GM18508 (cell line): ENCODE data around the gene GPN1.
"Not testable (repeated sequence)": the region's sequence is repeated elsewhere in the genome, so short reads cannot be mapped to it uniquely, and the experiment has no call there.

Experiments used
- ATAC-seq: cut with Tn5 transposase; IDR thresholded peaks from one replicate; pipeline ENCODE4 v1.9.1; 2021; ENCODE audit warnings: moderate number of reproducible peaks; ENCODE audit not compliant: insufficient read depth, unreplicated experiment

The GPN1 gene

DNA sequence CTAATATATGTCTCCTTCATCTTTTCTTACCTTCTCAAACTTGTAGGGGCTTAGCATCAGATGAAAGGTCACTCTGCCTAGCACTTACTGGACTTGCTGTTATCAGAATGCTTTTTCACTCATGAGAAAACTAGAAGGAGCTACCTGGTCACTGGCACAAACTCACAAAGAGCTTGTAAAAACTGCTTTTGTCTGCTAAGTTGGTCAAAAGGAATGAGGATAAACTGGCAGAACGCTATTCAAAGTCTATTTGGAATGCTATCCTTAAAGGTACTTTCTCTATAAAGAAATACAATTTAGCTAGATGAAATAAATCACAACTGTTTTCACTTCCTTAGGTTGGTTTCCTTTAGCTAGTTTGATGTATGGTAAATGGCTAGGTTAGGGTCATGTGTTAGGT is 2.5 kb upstream of the GPN1 start:
- not testable (repeated sequence) for ATAC-seq

DNA sequence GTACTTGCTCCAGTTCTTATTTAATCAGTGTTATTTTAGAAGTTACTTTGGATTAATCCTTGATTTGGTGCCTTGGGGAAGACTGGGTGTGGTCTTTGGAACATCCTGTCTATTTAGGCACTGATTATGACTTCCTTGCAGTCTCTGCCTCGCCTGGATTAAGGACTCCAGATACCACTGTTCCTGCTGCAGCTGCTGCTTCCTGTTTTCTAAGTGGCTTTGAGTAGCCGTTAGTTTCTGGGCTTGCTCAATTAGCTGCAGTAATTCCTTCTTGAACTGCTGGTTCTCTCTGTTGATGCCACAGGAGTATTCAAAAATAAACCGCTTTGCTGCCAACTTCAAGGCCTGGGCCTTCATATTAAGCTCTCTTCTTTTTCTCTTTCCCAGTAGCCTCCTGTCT is 1.9 kb upstream of the GPN1 start:
- not testable (repeated sequence) for ATAC-seq

DNA sequence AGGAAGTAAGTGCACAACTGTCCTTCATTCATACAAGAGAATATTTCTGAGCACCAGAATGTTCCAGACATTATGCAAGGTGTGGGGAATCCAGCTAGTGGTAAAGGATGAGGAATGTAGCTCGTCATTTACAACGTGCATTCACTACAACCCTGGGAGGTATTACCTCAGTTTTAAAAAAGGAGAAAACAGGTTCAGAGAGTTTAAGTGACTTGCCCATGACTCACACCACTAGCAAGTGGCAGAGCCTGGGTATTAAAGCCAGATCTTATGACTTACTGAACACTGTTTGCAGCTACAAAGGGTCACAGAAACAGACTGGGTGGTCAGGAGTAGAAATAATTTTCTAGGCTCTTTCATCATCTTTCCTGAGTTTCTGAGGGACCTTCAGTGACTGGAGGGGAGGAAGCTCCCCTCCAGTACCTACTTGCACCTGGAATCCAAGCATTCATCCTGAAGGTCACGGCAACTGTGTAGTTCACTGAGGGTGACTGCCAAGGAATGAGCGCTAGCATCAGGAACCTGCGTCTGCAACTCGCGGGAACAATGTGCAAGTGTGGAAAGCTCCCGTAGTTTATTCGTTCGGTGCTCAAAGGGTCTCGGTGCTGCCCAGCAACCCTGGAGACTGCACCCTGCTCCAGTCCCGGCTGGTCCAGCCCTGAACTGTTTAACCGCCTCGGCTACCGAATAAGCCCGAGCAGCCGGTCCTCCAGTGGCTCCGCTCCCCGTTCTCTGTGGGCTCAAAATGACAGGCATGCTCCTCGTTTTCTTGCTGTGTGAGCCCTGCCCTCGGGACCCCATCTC is 685 bp upstream of the GPN1 start:
- peak; percentile 10 for ATAC-seq

DNA sequence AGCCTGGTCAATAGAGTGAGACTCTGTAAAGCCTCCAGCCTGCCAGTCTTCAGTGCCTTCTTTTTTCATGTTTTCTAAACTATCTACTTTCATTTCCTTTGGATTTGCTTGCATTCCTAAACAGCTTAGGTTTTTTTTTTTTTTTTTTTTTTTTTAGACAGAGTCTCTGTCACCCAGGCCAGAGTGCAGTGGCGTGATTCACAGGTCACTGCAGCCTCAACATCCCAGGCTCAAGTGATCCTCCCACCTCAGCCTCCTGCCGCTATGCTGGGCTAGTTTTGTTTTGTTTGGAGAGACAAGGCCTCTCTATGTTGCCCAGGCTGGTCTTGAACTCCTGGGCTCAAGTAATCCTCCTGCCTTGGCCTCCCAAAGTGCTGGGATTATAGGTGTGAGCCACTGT is 1.4 kb downstream of the GPN1 start:
- not testable (repeated sequence) for ATAC-seq

DNA sequence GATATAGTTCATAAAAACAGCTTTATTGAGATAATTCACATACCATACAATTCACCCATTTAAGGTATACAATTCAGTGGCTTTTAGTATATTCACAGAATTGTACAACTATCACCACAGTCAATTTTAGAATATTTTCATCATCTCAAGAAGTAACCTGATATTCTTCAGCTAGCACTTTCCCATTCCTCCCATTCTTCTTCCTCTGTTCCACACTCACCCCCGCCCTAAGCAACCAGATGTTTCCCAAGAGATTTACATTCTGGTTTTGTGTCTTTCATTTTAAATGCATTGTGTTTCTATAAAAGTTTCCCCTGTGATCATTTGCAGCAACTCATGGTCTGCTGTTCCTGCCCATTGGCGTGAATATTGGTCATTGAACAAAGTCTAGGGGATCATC is 5.4 kb downstream of the GPN1 start:
- no peak for ATAC-seq

DNA sequence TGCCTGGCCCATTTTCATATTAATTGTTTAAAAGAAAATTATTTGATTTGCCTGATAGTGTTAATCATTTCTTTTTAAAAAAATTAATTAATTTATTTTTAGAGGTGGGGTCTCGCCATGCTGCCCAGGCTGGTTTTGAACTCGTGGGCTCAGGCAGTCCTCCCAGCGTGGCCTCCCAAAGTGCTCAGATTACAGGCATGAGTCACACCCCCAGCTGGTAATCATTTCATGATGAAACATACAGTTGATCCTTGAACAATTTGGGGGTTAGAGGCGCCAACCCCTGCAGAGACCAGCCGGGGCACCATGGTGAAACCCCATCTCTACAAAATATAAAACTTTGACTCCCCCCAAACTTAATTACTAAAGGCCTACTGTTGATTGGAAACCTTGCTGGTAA is 7.9 kb downstream of the GPN1 start:
- no peak for ATAC-seq

DNA sequence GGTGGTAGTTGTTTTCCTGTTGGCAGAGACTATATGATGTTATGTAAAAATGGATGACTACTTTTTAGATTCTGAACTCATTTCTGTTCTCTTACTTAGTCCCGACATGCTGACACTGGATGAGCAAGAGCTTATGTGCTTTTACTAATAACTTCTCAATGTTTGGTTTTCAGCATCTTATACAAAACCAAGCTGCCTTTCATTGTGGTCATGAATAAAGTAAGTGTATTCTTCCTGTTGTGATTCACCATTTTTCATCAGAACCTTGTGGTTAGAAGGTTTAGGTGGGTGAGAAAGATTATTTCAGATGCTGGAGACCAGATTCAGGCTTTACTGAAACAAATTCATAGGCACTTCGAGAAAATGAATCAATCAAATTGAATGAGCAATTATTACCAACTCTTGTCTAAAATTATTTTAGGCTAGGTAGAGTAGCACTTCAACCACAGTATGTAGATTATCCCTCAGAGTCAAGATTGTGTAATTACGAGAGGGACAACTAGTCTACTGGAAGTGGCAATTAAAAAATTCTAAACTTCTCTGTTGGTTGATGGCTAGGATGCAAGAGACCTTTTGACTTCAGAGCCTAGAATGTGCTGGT is 9.3 kb downstream of the GPN1 start:
- no peak for ATAC-seq

DNA sequence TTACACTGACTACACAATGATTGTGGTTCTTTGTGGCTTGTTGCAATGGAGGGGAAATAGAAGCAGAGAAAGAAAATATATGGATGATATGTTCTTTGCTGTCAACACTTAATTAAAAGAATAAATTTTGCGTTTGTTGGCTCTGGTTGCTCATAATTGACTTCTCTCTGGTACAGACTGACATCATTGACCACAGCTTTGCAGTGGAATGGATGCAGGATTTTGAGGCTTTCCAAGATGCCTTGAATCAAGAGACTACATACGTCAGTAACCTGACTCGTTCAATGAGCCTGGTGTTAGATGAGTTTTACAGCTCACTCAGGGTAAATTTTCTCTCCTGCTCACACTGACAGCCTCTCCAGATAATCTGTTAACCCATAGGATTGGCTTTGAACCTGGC is 9.9 kb downstream of the GPN1 start:
- ATAC-seq, result no peak

DNA sequence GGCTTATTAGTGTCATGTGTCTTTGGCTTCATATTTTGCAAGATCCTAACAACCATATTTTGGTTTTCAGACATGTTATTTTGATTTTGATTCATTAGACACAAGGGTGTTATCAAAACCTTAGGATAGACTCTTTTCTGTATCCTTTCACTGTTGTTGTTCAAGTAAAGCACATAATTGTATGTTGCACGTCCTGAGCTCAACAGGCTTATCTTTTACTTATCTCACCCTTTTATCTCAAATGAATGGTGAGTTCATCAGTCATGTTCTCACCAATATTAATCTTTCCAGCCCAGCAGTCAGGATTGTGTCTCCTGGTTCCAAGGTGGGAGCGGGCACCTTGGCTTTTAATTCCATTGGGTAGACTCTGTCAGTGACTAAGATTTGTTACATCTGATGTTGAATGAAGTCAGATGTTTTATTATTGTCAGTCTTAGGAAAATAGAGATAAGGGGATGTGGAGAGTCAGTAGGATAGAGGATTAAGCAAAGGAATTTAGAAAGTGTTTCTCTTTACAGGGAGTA is 11.9 kb downstream of the GPN1 start:
- no peak for ATAC-seq

DNA sequence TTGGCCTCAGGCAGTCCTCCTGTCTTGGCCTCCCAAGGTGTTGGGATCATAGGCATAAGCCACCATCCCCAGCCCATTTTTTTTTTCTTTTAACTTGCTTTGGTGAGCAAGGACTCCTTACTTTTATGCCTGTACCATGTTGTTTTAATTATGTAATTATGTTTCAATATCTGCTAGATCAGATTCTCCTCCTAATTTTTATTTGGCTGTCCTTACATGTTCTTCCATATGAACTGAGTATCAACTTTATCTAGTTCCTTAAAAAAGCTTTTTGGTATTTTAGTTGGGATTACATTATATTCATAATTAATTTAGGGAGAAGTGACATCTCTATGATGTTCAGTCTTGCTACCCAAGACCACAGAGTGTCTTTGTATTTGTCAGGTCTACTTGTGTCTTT is 16.3 kb downstream of the GPN1 start:
- no peak for ATAC-seq

DNA sequence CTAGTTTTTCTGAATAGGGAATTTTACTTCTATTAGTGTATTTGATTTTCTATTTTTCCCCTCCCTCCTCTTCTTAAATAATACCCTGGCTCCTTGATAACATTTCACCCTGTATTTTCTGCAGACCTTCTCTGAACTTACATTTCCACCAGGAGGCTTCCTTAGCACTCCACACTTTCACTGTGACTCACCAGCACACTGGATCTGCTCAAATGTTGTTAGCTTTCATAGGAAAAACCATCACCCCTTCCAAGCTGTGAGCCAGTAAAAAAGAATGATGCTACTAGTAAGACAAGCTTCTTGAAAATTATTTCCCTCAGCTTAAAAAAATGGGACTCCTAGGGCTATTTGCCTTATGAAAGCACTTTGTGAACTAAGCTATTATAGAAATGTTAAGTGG is 18.4 kb downstream of the GPN1 start:
- ATAC-seq, result no peak

DNA sequence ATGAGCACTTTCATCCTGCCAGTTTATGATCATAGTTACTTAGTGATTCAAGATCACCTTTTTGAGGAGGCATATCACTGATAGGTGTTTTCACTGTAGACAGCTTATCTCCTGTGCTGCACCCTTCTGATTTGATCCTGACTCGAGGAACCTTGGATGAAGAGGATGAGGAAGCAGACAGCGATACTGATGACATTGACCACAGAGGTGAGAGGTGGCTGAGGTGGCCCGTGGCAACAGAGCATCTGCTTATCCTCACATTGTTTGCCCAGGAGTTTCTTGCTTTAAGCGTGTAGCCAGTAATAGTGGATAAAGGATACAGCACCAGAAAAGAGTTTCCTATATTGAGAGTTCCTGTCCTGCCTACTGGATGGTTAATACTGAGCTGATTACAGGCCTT is 18.9 kb downstream of the GPN1 start:
- no peak for ATAC-seq

DNA sequence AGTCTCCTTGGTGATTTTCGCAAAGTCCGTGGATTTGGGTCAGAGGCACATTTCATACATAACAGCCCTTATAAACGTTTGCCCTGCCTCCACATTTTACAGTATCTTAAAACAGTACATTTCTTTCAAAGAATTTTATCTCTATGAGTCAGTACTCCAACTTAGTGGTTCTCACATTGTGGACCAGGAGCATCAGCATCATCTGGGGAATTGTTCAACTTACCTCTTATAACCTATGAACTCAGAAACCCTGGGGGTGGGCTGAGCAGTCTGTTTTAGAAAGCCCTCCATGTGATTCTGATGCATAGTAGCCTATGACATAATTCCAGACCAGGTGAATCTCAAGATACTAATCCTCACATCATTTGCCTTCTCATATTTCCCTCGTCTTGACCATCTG is 22.2 kb downstream of the GPN1 start:
- ATAC-seq, result no peak

DNA sequence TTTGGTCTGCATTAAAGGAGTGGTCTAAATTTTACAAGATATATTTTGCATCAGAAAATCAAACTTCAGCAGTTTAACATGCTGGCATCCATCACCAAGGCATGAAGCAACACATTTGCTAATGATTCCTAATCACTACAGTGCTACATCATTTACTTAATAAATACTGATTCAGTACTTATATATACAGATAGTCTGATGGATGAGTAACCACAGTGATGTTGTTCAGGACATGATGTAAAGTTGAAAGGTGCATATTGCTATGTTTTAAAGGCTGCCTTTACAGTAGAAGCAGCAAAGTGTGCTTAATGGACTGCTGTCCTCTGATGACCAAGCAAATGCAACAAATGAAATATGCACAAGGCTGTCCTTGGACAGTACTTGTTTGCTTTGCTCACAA is 23.5 kb downstream of the GPN1 start:
- ATAC-seq, result no peak

DNA sequence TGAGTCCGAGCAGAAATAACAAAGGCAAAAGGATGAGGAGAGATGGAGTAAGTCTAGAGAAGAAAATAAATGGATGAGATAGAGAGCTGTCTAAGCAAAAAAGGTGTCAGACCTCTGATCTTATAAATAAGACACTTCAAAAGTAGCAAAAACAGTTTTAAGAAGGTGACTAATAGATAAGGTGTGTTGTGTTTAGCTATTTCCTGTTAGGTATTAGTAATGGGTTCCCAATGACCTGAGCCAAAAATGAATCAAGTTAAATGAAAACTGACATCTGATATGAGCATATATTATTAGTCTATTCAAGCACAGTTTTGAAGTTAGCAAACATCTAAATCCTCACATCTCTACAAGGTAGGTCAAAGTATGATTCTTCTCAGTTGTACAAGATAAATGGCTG is 23.9 kb downstream of the GPN1 start:
- ATAC-seq, result no peak

DNA sequence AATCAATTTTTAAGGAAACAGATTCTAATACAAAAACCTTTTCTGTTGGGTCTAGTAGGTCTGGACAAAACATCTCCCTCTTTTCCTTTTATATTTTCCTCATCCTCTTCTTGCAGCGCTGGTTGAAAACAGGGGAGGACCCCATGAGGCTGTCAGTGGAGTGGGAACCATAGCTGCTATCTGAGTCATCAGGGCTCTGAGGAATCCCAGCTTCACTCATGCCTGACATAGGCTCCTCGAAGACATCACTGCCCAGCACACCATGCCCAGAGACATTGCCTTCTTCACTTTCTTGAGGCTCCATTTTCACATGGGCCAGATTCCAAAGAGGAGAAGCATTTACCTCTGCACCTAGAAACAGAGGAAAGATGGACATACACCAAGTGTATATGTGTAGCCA is 24.5 kb downstream of the GPN1 start:
- no peak for ATAC-seq

DNA sequence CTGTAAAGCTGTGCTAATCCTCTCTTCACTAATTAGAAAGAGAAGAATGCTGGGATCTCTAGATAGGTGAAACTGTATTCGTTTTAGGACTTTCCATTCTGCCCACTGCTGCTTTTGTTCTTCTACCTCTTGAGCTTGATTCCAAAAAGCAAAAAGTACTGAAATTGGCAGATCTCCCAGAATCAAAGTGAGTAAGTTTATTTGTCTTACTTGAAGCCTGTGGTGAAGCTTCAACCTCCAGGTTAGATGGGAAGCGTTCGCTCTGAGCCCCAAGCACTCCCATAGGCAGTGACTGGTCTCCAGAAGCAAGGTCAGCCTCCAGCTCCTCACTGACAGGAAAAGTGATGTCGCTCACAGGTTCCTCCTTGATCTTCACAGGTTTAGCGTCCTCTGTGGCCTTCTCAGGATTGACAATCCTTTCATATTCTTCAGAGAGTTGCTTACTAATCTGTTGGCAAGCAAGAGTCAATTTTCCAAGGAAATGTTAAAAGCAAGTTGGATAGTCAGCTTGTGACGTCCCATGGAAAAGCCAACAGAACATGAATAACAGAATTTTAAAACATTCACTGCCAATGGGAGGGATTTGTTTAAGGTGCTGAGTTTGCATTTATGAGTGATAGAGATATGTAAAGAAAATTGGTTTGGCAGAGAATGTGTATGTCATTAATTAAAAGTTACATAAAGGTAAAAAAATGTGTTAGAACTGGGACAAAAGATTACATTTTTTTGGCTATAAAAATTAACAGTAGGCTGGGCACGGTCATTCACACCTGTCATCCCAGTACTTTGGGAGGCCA is 26.5 kb downstream of the GPN1 start:
- no peak for ATAC-seq

DNA sequence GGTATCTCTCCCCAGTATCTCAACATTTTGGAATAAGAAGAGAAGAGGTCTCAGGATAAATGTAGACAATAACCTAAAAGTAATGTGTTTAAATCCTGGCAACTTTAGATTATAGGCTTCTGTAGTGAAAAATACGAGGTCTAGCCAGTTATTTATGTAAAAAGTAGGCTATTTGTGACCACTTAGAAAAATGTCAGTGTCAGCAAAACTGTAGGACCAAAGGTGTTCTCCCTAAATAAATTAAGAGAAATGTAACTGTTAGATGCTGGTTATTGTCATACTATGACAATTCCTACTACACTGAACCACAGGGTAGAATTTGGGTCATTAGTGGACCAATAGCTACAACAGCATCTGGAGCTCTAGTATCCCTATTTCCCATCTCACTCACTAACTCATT is 32.5 kb downstream of the GPN1 start:
- no peak for ATAC-seq

DNA sequence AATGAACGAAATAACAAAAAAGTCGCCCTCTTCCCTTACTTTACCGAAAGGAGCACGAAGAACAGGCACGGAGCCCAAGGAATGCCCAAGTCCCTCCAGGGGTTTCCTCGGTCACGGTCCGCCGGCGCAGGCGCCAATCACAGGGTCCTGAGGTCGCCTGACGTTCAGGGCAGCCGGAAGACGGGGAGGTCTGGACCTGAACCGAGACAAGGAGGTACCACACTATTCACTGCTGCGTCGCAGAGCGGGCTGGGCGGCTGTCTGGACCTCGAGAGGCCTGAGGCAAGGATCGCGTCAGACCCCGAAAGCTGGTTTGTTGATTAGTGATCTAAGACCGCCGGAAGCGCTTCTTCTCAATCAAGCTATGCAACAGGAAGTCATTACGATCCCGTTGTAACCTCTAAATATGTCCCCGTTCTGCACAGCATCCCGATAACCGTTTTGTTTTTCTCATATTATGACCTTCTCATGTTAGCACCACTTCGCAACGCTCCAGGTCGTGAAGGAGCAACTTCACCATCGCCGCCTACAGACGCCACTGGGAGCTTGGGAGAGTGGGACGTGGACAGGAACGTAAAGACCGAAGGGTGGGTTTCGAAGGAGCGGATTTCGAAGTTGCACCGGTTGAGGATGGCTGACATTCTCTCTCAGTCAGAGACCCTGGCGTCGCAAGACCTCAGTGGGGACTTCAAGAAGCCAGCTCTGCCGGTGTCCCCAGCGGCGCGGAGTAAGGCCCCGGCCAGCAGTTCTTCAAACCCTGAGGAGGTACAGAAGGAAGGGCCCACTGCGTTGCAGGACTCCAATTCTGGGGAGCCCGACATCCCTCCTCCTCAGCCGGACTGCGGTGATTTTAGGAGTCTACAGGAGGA is 34.7 kb downstream of the GPN1 start, which contains the start of the genes SLC4A1AP and SUPT7L:
SLC4A1AP (plus strand) TSS at position 605 of the 869 bp plus-strand sequence; CDS start at position 631, 26 bp downstream.
SUPT7L (minus strand) TSS at position 330 of the 869 bp plus-strand sequence. CDS start 1,422 bp downstream, outside the sequence.
- no peak for ATAC-seq

DNA sequence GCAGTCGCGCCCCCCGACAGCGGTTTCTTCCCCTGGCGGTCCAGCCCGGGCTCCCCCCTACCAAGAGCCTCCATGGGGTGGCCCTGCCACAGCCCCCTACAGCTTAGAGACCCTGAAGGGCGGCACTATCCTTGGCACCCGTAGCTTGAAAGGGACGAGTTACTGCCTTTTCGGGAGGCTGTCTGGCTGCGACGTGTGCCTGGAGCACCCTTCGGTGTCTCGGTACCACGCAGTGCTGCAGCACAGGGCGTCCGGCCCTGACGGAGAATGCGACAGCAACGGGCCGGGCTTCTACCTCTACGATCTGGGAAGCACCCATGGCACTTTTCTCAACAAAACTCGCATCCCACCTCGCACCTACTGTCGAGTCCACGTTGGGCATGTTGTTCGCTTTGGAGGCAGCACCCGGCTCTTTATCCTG is 35.3 kb downstream of the GPN1 start:
- ATAC-seq, result no peak
